ENCODE measurements around the gene CPEB4.

DNA sequence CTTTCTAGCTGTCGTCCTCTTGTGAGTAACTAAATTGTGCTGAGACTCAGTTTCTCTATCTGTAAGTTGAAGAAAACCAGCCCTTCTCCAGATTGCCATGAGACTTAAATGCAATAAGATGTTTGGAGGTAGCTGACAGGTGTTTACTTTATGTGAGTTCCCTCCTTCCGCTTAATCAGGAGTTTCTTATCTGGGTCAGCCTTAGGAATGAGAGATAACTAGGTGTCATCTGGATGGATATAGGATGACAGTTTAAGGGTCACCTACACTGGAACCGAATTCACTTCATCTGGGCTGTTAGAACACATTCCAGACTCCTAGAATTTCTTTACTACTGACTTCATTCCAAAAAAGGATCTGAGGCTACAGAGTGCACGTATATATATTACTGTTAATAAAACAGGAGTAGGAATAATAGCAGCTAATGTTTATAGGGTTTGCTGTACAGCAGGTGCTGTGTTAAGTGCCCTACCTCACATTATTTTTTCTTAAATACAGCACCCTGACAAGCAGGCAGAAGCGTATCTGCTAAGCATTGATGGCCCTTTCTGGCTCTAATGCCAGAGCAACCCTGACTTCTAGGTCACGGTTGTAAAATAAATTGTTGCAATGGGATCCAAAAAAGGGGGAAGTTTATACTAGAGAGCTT is 30.0 kb upstream of the CPEB4 start:
- TF ChIP-seq, protein P1, sequence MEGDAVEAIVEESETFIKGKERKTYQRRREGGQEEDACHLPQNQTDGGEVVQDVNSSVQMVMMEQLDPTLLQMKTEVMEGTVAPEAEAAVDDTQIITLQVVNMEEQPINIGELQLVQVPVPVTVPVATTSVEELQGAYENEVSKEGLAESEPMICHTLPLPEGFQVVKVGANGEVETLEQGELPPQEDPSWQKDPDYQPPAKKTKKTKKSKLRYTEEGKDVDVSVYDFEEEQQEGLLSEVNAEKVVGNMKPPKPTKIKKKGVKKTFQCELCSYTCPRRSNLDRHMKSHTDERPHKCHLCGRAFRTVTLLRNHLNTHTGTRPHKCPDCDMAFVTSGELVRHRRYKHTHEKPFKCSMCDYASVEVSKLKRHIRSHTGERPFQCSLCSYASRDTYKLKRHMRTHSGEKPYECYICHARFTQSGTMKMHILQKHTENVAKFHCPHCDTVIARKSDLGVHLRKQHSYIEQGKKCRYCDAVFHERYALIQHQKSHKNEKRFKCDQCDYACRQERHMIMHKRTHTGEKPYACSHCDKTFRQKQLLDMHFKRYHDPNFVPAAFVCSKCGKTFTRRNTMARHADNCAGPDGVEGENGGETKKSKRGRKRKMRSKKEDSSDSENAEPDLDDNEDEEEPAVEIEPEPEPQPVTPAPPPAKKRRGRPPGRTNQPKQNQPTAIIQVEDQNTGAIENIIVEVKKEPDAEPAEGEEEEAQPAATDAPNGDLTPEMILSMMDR (IDR thresholded peaks at IDR 0.05; ENCODE audit: insufficient read depth, low read length), result no peak
- TF ChIP-seq, protein P2, sequence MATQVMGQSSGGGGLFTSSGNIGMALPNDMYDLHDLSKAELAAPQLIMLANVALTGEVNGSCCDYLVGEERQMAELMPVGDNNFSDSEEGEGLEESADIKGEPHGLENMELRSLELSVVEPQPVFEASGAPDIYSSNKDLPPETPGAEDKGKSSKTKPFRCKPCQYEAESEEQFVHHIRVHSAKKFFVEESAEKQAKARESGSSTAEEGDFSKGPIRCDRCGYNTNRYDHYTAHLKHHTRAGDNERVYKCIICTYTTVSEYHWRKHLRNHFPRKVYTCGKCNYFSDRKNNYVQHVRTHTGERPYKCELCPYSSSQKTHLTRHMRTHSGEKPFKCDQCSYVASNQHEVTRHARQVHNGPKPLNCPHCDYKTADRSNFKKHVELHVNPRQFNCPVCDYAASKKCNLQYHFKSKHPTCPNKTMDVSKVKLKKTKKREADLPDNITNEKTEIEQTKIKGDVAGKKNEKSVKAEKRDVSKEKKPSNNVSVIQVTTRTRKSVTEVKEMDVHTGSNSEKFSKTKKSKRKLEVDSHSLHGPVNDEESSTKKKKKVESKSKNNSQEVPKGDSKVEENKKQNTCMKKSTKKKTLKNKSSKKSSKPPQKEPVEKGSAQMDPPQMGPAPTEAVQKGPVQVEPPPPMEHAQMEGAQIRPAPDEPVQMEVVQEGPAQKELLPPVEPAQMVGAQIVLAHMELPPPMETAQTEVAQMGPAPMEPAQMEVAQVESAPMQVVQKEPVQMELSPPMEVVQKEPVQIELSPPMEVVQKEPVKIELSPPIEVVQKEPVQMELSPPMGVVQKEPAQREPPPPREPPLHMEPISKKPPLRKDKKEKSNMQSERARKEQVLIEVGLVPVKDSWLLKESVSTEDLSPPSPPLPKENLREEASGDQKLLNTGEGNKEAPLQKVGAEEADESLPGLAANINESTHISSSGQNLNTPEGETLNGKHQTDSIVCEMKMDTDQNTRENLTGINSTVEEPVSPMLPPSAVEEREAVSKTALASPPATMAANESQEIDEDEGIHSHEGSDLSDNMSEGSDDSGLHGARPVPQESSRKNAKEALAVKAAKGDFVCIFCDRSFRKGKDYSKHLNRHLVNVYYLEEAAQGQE (IDR thresholded peaks at IDR 0.05; ENCODE audit: insufficient replicate concordance, low read depth), result no peak
- no peak for TF ChIP-seq POLR2AphosphoS5 (IDR thresholded peaks at IDR 0.05; ENCODE audit: low read depth)

Measured in HL-60 (cell line).